GM18526 (cell line): ENCODE results near the gene OR8K3.

Experiments
- POLR2A ChIP-seq: IDR thresholded peaks from 3 replicates; pipeline ENCODE4 v1.6.1; 2011; ENCODE audit not compliant: insufficient read length; ENCODE audit errors: extremely low read depth

OR8K3 gene

DNA sequence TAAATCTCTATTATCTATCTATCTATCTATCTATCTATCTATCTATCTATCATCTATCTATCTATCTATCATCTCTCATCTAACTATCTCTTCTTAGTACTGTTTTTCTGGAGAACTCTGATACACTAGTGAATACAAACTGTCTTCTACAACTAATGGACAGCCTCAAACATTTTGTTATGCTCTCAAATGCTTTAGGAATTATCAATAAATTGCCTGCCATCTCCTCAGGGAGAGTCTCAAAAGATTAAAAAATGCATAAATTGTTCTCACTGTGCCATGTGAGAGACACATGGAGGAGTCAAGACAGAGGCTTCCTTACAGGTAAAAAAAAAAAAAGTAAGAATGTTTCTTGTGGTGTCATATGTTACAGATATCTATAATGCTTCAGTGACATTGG lies at the start of gene OR8K3:
Gene OR8K3 (plus strand): TSS at position 301 of the 400 bp plus-strand sequence. CDS start 3,163 bp downstream, outside the sequence.
- TF ChIP-seq POLR2A = no peak

DNA sequence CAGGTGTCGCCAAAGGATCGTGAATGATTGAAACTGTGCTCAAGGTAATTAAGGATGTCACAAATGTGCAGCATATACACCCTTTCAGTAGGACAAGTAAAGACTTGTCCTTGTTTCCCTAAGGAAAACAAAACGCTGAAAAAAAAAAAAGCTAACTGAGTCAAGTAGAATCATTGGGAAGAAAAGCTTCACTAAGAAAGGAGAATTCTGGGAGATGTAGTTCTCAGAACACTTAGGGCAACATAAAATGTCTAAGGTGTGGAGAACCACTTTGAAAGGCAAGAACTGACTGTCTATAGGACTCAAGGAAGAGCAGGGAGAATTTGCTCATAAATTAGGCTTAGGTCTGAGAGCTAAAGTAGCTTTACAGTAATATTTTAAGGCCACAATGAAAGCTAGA lies 43.9 kb upstream of the OR8K3 start:
- TF ChIP-seq POLR2A = no peak

DNA sequence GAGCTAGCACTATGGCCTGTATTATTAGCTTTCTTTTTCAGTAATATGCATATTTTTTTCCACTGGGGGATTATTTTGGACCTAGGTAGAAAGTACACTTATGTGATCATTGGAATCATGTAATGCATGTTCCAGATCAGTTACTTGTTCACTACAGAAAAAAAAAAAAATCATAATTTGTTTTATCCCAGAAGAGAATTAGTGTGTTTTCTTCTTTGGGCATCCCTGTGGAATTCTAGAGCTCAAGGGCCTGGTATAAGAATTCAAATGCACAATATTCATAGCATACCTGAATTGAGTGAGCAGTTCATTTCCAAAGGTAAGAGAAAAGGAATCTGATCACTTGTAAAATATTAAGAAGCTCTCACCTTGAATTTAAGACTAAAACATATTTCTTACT lies 41.1 kb upstream of the OR8K3 start, which contains the start of gene OR5T1:
Gene OR5T1 (plus strand): TSS at position 301 of the 400 bp plus-strand sequence. CDS start 1,485 bp downstream, outside the sequence.
- TF ChIP-seq POLR2A = no peak

DNA sequence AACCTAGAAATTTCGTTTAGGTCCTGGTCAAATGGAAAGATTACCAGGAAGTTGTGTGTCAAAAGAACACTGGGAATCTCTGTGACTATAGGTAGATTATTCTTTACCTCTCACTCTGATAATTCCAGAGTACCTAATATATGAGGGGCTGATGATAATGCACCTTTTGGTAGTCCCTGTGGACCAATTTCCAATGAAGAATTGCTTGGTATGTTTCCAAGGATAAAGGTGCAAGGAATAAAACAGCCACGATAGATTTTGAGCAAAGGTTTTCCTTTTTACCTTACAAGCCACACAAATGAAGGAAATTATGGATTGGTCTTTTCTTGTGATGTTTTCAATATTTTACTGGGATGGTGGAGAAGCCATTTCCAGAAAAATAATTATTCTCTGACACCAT lies 22.8 kb upstream of the OR8K3 start, which contains the start of gene OR8H1:
Gene OR8H1 (minus strand): TSS at position 101 of the 400 bp plus-strand sequence. CDS start 1,192 bp downstream, outside the sequence.
- TF ChIP-seq POLR2A = no peak

DNA sequence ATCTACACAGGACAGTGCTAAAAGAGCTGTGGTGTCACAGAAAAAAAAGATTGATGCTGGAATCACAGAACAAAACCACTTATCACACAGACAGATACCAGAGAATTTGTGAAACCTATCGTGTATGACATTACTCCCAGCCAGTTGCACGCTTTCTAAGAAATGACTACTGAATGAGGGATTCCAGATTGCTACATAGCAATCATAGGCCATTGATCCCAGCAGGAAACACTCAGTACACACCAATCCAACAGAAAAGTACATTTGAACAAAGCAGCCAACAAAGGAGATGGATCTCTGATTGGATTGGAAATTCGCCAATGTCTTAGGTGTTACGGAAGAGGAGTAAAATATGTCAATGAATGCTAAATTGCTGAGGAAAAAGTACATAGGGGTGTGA lies 18.0 kb upstream of the OR8K3 start:
- TF ChIP-seq POLR2A = no peak

DNA sequence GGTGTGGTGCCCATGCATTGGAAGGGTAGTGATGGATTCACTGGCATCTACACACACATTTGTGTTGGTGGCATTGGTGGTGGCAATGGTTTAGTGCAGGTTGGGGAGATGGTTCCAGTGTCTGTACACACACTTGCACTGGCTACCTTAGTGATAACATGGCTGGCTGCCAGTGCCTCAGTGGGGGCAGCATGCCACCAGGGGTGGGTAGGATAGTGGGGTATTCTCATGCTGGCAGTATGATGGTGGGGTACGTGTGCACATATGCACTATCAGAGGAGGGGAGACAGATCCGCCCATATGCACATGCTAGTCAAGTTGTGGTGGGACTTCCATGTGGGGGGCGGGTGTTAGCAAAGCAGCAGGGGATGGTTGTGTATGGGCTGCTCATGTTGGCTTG lies 7.1 kb upstream of the OR8K3 start:
- TF ChIP-seq POLR2A = no peak

DNA sequence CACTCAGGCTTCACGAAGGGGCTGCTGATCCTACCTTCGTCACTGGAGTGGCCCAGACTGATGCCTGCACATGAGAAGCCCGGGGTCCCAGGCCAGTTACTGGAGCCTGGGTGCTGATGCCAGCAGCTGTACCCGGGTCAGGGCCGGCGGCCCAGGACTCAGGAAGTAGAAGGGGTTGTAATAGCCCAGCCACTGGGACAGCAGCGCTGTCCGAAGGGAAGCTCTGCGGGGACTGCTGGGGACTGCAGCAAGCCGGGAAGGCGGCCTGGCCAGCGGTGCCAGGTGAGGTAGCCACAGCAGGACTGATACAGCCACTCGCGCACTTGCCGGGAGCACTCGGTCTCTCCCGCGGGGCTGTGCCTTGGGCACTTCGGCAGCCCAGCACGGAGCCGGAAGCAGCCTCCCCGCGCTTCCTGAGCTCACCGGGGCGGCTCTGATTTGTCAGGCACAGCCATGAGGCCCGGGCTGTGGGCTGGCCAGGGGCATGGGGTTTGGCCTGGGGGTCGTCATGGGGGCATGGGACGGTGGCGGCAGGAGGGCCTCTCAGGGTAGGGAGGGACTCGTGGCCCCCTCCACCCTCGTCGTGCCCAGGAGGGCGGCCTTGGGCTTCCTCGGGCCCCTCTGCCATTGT lies 17.0 kb downstream of the OR8K3 start:
- no peak for TF ChIP-seq POLR2A

DNA sequence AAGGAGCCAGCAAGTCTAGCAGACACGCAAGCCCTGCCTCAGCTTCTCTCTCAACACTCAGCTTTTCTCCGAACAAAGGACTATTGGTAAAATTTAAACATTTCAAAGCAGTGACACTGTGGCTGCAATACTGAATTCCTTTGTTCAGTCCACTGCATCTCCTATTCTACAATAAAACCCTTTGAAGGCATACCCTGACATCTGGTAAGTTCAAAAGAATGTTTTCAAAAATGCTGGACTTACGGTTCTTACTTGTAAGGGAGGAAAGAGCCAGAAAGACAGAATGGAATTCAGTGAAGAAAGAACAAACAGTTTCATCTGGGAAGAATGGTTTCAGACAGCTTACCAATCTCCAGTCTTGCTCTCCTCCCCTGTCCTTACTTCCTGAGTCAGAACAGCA lies 18.2 kb downstream of the OR8K3 start:
- no peak for TF ChIP-seq POLR2A

DNA sequence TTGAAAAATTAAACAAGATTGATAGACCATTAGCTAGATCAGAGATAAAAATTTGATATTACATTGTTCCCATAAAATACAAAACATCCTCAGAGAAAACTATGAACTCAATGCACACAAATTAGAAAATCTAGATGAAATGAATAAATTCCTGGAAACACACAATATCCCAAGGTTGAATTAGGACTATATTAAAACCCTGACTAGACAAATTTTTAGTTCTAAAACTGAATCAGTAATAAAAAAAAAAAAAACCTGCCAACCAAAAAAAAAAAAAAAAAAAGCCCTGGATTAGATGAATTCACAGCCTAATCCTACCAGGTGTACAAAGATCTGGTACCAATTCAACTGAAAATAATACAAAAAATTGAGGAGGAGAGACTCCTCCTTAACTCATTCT lies 25.3 kb downstream of the OR8K3 start:
- TF ChIP-seq POLR2A = no peak

DNA sequence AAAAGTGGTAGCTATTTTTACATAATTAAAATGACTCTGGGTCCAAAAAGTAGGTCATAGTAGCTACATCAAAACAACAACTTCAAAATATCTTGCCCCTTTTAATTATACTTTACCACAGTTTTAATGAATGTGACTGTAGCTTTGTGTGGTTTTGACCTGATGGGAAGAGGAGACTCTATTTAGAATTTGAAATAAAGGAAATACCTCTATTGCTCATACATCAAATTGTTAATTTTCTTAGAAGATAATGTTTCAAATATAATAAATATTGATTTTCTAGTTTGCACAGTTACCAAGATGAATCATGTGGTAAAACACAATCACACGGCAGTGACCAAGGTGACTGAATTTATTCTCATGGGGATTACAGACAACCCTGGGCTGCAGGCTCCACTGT lies 30.8 kb downstream of the OR8K3 start, which contains the start of gene OR8K1:
Gene OR8K1 (plus strand): TSS at position 301 of the 400 bp plus-strand sequence. CDS start 0 bp downstream, at position 301.
- TF ChIP-seq POLR2A = no peak

DNA sequence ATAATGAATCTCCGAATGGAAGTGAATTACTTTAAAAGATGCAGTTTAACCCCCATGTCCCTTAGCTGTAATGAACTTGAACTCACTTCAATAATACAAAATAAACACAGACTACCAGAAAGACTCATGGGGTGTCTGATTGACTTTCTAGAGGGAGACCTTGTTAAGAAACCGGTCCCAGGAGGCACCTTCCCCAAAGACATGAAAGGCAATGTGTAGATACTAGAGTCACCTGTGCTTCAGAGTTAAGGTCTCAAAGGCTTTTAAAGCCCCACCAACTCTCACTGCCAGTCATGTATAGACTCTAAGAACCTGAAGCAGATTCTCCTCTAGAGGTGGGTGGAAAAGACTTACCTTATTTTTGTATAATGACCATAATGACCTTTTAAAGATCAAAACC lies 39.0 kb downstream of the OR8K3 start, which contains the start of gene OR8J1:
Gene OR8J1 (plus strand): TSS at position 301 of the 400 bp plus-strand sequence. CDS start 5,956 bp downstream, outside the sequence.
- TF ChIP-seq POLR2A = no peak
